Smooth muscle cell (in vitro differentiated cells): ENCODE results near the gene AMT. TPM values are rescaled to one million over a fixed set of nuclear protein-coding genes. Genes with fewer than 3 reads are reported as not detected.

Experiments
- DNase-seq: peaks from one replicate; lab custom pipeline; 2025; ENCODE audit not compliant: unreplicated experiment; lab: John Stamatoyannopoulos, UW
- H2AFZ ChIP-seq: fragments of 200-600 bp; sonication (generic); 2 replicates; pipeline ENCODE4 v1.6.0; 2016; ENCODE audit warnings: antibody characterized with exemption, low read depth, mild to moderate bottlenecking
- H3F3A ChIP-seq: fragments of 200-600 bp; sonication (generic); 2 replicates; pipeline ENCODE4 v1.6.0; 2017; ENCODE audit warnings: antibody characterized with exemption, low read depth
- H3K27ac ChIP-seq: fragments of 200-600 bp; sonication (generic); 2 replicates; pipeline ENCODE4 v1.5.1; 2016; ENCODE audit warnings: low read depth, mild to moderate bottlenecking
- H3K27me3 ChIP-seq: fragments of 200-600 bp; sonication (generic); 2 replicates; pipeline ENCODE4 v1.6.1; 2016; ENCODE audit warnings: low read depth, mild to moderate bottlenecking
- H3K36me3 ChIP-seq: fragments of 200-600 bp; sonication (generic); 2 replicates; pipeline ENCODE4 v1.5.1; 2016; ENCODE audit warnings: low read depth
- H3K4me1 ChIP-seq: fragments of 200-600 bp; sonication (generic); 2 replicates; pipeline ENCODE4 v1.5.1; 2016; ENCODE audit warnings: low read depth
- H3K4me2 ChIP-seq: fragments of 200-600 bp; sonication (generic); 2 replicates; pipeline ENCODE4 v1.6.0; 2016; ENCODE audit warnings: mild to moderate bottlenecking
- H3K4me3 ChIP-seq: fragments of 200-600 bp; sonication (generic); 2 replicates; pipeline ENCODE4 v1.5.1; 2016; ENCODE audit warnings: mild to moderate bottlenecking
- H3K79me2 ChIP-seq: fragments of 200-600 bp; sonication (generic); 2 replicates; pipeline ENCODE4 v1.6.0; 2016; ENCODE audit warnings: low read depth, mild to moderate bottlenecking
- H3K9ac ChIP-seq: fragments of 200-600 bp; sonication (generic); 2 replicates; pipeline ENCODE4 v1.6.0; 2016; ENCODE audit warnings: low read depth
- H3K9me3 ChIP-seq: fragments of 200-600 bp; sonication (generic); replicated peaks from 2 replicates; pipeline ENCODE4 v1.5.1; 2016; ENCODE audit warnings: low read depth
- H4K20me1 ChIP-seq: fragments of 200-600 bp; sonication (generic); 2 replicates; pipeline ENCODE4 v1.6.0; 2016; ENCODE audit warnings: low read depth
- CTCF ChIP-seq: fragments of 200-600 bp; sonication (generic); IDR thresholded peaks from 2 replicates; pipeline ENCODE4 v1.5.1; 2017; ENCODE audit warnings: borderline replicate concordance, mild to moderate bottlenecking, antibody characterized with exemption; ENCODE audit not compliant: insufficient read depth, poor library complexity, severe bottlenecking
- WGBS: methylation state at CpG from one replicate; pipeline ENCODE4 v1.1.7; 2016; ENCODE audit warnings: low lambda C conversion rate; 5-methylcytosine and 5-hydroxymethylcytosine counted together
- polyA plus RNA-seq: library from polyadenylated mRNA; unstranded; fragments of >200 nt; fragmentation: Nextera tagmentation; extraction: Ambion mirVana; gene quantifications from 2 replicates; pipeline ENCODE4 v1.2.1, GENCODE V29; 2016
- total RNA-seq: library from RNA; depleted of rRNA; stranded (reverse); fragments of >200 nt; gene quantifications from 2 replicates; pipeline ENCODE4 v1.2.3, GENCODE V29; 2014

Gene AMT
- total and polyA plus RNA-seq, 2 experiments from 2014 or later = 16.1 to 19.3 TPM

GRCh38 chr3:49412632-49413337 lies 9.5 kb downstream of the AMT start:
- H3K27me3 ChIP-seq = no peaks in the 10 kb centered on the region
- no peaks in the 10 kb centered on the region for H3K9me3 ChIP-seq
- peaks cover 36% of the 10 kb centered on the region for H4K20me1 ChIP-seq
- H3K27ac ChIP-seq = peak overlapping the region; percentile 70
- H3K36me3 ChIP-seq = no peaks in the 10 kb centered on the region
- H3K4me2 ChIP-seq = peak overlapping the region; percentile 82
- peak overlapping the region; percentile 62 for H3K4me3 ChIP-seq
- H3K9ac ChIP-seq = peak overlapping the region; percentile 81
- peaks cover 53% of the 10 kb centered on the region for H3K79me2 ChIP-seq
- H2AFZ ChIP-seq = no peak overlapping the region
- WGBS = 39% methylated on average over 15 of the region's 16 CpGs
- H3F3A ChIP-seq = peaks cover 2% of the 10 kb centered on the region
- H3K4me1 ChIP-seq = peaks cover 21% of the 10 kb centered on the region
- no peak for TF ChIP-seq CTCF
- no peak for DNase-seq

- Histone ChIP-seq H3K36me3 (no peaks in the 10 kb centered on the region), H4K20me1 (peaks cover 42% of the 10 kb centered on the region), H3K4me3 (peak within 1 kb of the TSS; percentile 83), H3K9me3 (no peaks in the 10 kb centered on the region), H3K27me3 (no peaks in the 10 kb centered on the region), H3K9ac (peak within 1 kb of the TSS; percentile 83), H3K4me2 (peak within 1 kb of the TSS; percentile 93), H3F3A (peaks cover 8% of the 10 kb centered on the region), H3K27ac (peak within 1 kb of the TSS; percentile 80), H3K79me2 (peaks cover 60% of the 10 kb centered on the region), H2AFZ (no peak within 1 kb of the TSS), H3K4me1 (peaks cover 21% of the 10 kb centered on the region)
- TF ChIP-seq CTCF = no peak
- DNase-seq = peak; percentile 94
- 2% methylated on average over 43 of the region's 62 CpGs for WGBS
These were observed 10.2 kb downstream of the AMT start, which contains the start of the genes RHOA and TCTA for GRCh38 chr3:49411968-49412631. Gene RHOA, minus strand, starts transcription at chr3:49411976. Its CDS starts 36,387 bp downstream, at chr3:49375589. Gene TCTA, plus strand, starts transcription at chr3:49412423. Its CDS starts 4 bp downstream, at chr3:49412427.

GRCh38 chr3:49411535-49411967 lies 10.7 kb downstream of the AMT start:
- Histone ChIP-seq H3K9me3 (no peaks in the 10 kb centered on the region), H3K4me1 (peaks cover 21% of the 10 kb centered on the region), H3K27me3 (no peaks in the 10 kb centered on the region), H3K4me2 (peak overlapping the region; percentile 93), H4K20me1 (peaks cover 48% of the 10 kb centered on the region), H2AFZ (no peak overlapping the region), H3K9ac (peak overlapping the region; percentile 83), H3F3A (peaks cover 11% of the 10 kb centered on the region), H3K79me2 (peaks cover 65% of the 10 kb centered on the region), H3K4me3 (peak overlapping the region; percentile 83), H3K36me3 (no peaks in the 10 kb centered on the region), H3K27ac (peak overlapping the region; percentile 80)
- DNase-seq = peak; percentile 37
- whole genome bisulfite sequencing = 0% methylated on average over 33 of the region's 59 CpGs
- TF ChIP-seq CTCF = no peak
